K562 treated with DMSO at 1 percent for 24 hours (cell line): ENCODE data around the gene UPF1. TPM values are rescaled to one million over a fixed set of nuclear protein-coding genes. Genes with fewer than 3 reads are reported as not detected.

Experiments
- total RNA-seq: library from RNA; unstranded; fragments of 300-600 nt; gene quantifications from 2 replicates; pipeline ENCODE4 v1.2.3, GENCODE V29; 2022; ENCODE audit warnings: low read depth; ENCODE audit not compliant: insufficient read depth

Gene UPF1
- total RNA-seq: 80.1 and 81.7 TPM in 2 replicates

GRCh38 chr19:18831524-18832305, at the start of gene UPF1:
Gene UPF1 (plus strand): TSS chr19:18831959. CDS start chr19:18832210, 251 bp downstream.

GRCh38 chr19:18790566-18791314, 41.0 kb upstream of the UPF1 start, which contains the start of gene COMP:
Gene COMP (minus strand): TSS chr19:18791305. CDS start chr19:18791269, 36 bp downstream.

GRCh38 chr19:18895824-18896341, 64.1 kb downstream of the UPF1 start, which contains the start of gene CERS1:
Gene CERS1 (minus strand): TSS chr19:18896158. CDS start chr19:18896072, 86 bp downstream.

Other genes with a start within 250 kb of the UPF1 start
- gene REX1BD, start 243.2 kb upstream of the UPF1 start, total RNA-seq: 142 and 151 TPM in 2 replicates
- 2.5 and 2.8 TPM in 2 replicates for gene CRLF1, start 225.2 kb upstream of the UPF1 start, total RNA-seq
- gene TMEM59L, start 219.1 kb upstream of the UPF1 start, total RNA-seq: 0.45 TPM in 1 of 2 replicates, not detected in the other
- gene KLHL26, start 194.9 kb upstream of the UPF1 start, total RNA-seq: 14.6 and 14.8 TPM in 2 replicates
- 19.0 and 23.5 TPM in 2 replicates for gene CRTC1, start 148.3 kb upstream of the UPF1 start, total RNA-seq
- not detected in 2 replicates for gene COMP, start 40.7 kb upstream of the UPF1 start, total RNA-seq
- 0.93 and 1.1 TPM in 2 replicates for gene CERS1, start 64.2 kb downstream of the UPF1 start, total RNA-seq
- 511 and 581 TPM in 2 replicates for gene COPE, start 87.4 kb downstream of the UPF1 start, total RNA-seq
- 91.7 and 115 TPM in 2 replicates for gene DDX49, start 87.8 kb downstream of the UPF1 start, total RNA-seq
- gene HOMER3, start 109.3 kb downstream of the UPF1 start, total RNA-seq: 12.2 and 13.3 TPM in 2 replicates
- gene SUGP2, start 201.6 kb downstream of the UPF1 start, total RNA-seq: 57.3 and 58.9 TPM in 2 replicates
- 33.1 and 37.5 TPM in 2 replicates for gene ARMC6, start 201.6 kb downstream of the UPF1 start, total RNA-seq
- 39.2 and 46.6 TPM in 2 replicates for gene SLC25A42, start 232.0 kb downstream of the UPF1 start, total RNA-seq